ENCODE measurements around the gene SLC26A1. TPM values are rescaled to one million over a fixed set of nuclear protein-coding genes. Genes with fewer than 3 reads are reported as not detected.

Gene SLC26A1
- total and polyA plus RNA-seq, 2 of the 13 experiments (the other 11 are each of a cell fraction or from before 2014, with no cell fraction given): 5.4 to 22.9 TPM

DNA sequence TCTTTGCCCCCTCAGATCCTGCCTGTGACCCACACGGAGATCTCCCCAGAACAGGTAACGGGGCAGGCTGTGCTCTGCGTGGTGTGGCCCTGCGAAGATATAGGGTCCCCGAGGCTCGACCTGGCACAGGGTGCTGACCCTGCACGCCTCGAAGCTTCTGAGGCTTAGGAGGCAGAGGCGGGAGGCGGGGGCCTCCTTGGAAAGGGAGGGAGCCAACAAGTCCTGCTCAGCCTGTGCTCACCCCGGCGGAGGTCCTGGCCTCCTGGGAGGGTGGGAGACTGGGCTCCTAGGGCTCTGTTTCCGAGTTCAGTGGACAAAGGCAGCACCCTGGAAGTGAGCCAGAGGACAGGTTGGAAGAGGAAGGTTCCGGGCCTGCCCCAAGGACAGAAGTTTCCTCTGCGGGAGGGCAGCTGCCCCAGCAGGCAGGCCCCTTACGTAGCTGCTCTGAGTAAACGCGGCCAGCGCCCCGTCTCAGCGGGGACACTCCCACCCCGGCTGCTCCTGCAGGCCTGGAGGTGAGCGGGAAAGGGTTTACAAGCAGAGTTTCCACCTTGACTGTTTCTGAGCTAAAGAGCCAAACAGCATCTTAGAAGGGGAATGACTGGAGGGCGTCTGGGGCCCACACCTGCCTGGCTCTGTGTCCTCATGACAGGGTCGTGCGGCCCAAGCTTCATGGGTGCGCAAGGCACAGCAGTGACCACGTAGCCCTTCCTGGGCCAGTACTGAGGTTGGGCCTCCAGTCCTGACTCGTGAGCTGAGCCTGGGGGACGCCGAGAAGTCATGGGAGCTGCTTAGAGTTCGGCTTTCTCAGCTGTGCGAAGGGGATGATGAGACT lies 44.9 kb downstream of the SLC26A1 start:
- ATAC-seq (peak; percentile 65), DNase-seq (ENCODE audit: low spot score) (peak; percentile 50), FAIRE-seq (no peak)
- Histone ChIP-seq H3K27me3 (ENCODE audit: control insufficient read depth in 1 of 2, insufficient read depth in 2 of 2, low read length in 2 of 2) (no peaks in the 10 kb centered on the region), H3K4me1 (ENCODE audit: insufficient read depth, low read length) (peaks cover 31% of the 10 kb centered on the region), H3K9me3 (ENCODE audit: low read length) (no peaks in the 10 kb centered on the region), H4K20me1 (ENCODE audit: insufficient read depth, low read length) (no peaks in the 10 kb centered on the region), H3K9ac (ENCODE audit: insufficient read depth, low read depth, low read length) (no peak overlapping the region), H2AFZ (ENCODE audit: low read length) (no peak overlapping the region), H3K79me2 (ENCODE audit: insufficient read depth, low read length) (no peaks in the 10 kb centered on the region), H3K4me3 (replicated peaks in 1 of 3; ENCODE audit: insufficient read depth in 1 of 3, low read depth in 2 of 3, low read length in 3 of 3) (peak overlapping the region in 1 of 3 experiments; percentile 30; a peak in 1 of 6 replicates), H3K4me2 (ENCODE audit: low read depth, low read length) (peak overlapping the region; percentile 46; the same call in 1 of the 2 replicates), H3K27ac (ENCODE audit: extremely low read length, insufficient read depth, low read length) (no peak overlapping the region), H3K36me3 (replicated peaks in 1 of 2; ENCODE audit: control insufficient read depth in 1 of 2, insufficient read depth in 2 of 2, low read length in 2 of 2) (no peaks in the 10 kb centered on the region)
- CTCF ChIA-PET (ENCODE audit: low intra/inter-chr PET ratio, low total read pairs): no interaction called here
- POLR2A ChIA-PET: no interaction called here
- intact Hi-C loops (cut with micrococcal nuclease; ENCODE audit: unreplicated experiment): no loop called here
- in situ Hi-C loops (cut with HindIII; ENCODE audit: extremely low pct_ligation_motif_present, low pct_unique_long_range_greater_than_20kb): no loop called here
- no TSS peak for BruUV-seq (replicated peaks)
- 72% methylated on average over 12 of the region's 33 CpGs for WGBS (ENCODE audit: low lambda C conversion rate)
- no peak for TF ChIP-seq ATM (IDR thresholded peaks at IDR 0.05; ENCODE audit: borderline replicate concordance)
- TF ChIP-seq ZNF160 (CRISPR knock-in tag; IDR thresholded peaks at IDR 0.05): no peak
- TF ChIP-seq ZFP36L1 (CRISPR knock-in tag; IDR thresholded peaks at IDR 0.05): no peak
- no peak for TF ChIP-seq ZNF883 (CRISPR knock-in tag; IDR thresholded peaks at IDR 0.05; ENCODE audit: not compliant biosample characterization)
- no peak for TF ChIP-seq CEBPB (IDR thresholded peaks at IDR 0.05; ENCODE audit: borderline replicate concordance, low read depth, low read length)
- no peak for TF ChIP-seq GMEB1 (CRISPR knock-in tag; IDR thresholded peaks at IDR 0.05; ENCODE audit: borderline replicate concordance)
- no peak for TF ChIP-seq NPAS2 (CRISPR knock-in tag; IDR thresholded peaks at IDR 0.05; ENCODE audit: borderline replicate concordance)
- peak; percentile 63 for TF ChIP-seq HNRNPLL (IDR thresholded peaks at IDR 0.05; ENCODE audit: low read depth, low read length, poor library complexity, severe bottlenecking)
- TF ChIP-seq, protein P1, sequence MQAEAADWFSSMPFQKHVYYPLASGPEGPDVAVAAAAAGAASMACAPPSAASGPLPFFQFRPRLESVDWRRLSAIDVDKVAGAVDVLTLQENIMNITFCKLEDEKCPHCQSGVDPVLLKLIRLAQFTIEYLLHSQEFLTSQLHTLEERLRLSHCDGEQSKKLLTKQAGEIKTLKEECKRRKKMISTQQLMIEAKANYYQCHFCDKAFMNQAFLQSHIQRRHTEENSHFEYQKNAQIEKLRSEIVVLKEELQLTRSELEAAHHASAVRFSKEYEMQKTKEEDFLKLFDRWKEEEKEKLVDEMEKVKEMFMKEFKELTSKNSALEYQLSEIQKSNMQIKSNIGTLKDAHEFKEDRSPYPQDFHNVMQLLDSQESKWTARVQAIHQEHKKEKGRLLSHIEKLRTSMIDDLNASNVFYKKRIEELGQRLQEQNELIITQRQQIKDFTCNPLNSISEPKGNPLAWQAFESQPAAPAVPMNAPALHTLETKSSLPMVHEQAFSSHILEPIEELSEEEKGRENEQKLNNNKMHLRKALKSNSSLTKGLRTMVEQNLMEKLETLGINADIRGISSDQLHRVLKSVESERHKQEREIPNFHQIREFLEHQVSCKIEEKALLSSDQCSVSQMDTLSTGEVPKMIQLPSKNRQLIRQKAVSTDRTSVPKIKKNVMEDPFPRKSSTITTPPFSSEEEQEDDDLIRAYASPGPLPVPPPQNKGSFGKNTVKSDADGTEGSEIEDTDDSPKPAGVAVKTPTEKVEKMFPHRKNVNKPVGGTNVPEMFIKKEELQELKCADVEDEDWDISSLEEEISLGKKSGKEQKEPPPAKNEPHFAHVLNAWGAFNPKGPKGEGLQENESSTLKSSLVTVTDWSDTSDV (CRISPR knock-in tag; IDR thresholded peaks at IDR 0.05): no peak
- no peak for TF ChIP-seq ZBTB49 (CRISPR knock-in tag; IDR thresholded peaks at IDR 0.05; ENCODE audit: borderline replicate concordance)
- TF ChIP-seq, protein P2, sequence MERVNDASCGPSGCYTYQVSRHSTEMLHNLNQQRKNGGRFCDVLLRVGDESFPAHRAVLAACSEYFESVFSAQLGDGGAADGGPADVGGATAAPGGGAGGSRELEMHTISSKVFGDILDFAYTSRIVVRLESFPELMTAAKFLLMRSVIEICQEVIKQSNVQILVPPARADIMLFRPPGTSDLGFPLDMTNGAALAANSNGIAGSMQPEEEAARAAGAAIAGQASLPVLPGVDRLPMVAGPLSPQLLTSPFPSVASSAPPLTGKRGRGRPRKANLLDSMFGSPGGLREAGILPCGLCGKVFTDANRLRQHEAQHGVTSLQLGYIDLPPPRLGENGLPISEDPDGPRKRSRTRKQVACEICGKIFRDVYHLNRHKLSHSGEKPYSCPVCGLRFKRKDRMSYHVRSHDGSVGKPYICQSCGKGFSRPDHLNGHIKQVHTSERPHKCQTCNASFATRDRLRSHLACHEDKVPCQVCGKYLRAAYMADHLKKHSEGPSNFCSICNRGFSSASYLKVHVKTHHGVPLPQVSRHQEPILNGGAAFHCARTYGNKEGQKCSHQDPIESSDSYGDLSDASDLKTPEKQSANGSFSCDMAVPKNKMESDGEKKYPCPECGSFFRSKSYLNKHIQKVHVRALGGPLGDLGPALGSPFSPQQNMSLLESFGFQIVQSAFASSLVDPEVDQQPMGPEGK (CRISPR knock-in tag; IDR thresholded peaks at IDR 0.05): 0 out of 2 replicates have a peak, but pooled peaks have one; percentile 18
- no peak for TF ChIP-seq ZNF275 (CRISPR knock-in tag; IDR thresholded peaks at IDR 0.05; ENCODE audit: borderline replicate concordance)

Measured in HepG2 (cell line).